ENCODE results near the gene ZFYVE28. TPM values are rescaled to one million over a fixed set of nuclear protein-coding genes. Genes with fewer than 3 reads are reported as not detected.
"Not testable (repeated sequence)": the region's sequence is repeated elsewhere in the genome, so short reads cannot be mapped to it uniquely, and the experiment has no call there.

ZFYVE28 gene
- total RNA-seq, 1 donor from 2014 or later, result 5.1 TPM

DNA sequence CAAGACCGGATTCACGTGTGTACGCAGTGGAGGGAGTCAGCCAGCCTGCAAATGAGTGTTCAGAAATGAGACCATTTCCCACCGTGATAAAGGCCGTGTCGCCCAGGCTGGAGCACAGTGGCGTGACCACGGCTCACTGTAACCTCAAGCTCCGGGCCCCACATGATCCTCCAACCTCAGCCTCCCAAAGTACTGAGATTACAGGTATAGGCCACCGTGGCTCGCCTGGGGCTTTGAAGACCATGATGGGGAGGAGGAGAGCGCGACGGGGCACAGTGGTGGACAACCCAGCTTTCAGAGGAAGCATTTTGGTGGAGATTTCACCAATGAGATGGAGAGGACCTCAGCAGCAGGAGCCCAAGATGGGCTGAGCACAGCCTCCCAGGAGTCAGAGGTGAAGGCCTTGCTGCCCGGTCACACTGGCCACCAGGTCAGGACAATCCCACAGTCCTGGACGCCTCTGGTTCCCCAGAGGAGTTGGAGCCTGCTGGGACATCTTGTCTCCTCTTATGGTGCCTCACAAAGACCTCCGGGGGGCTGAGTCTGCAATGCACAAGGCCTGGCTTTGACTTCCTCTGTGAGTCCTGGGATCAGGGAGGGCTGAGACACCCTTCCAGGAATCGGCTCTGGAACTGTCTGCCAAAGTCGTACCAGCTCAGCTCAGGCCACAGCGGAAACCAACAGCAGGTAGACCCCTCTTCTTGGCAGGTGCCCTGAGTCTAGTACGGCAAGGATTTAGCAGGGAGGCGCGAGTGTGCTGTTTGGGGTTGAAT lies 134.1 kb downstream of the ZFYVE28 start:
- no peak for DNase-seq (ENCODE audit: low spot score)
- no peak overlapping the region for H3K27ac Mint-ChIP-seq
- intact Hi-C loops (cut with micrococcal nuclease), result loop anchor here (10.0 kb wide), 1 partner anchor 50 kb away; no protein-coding TSS in a partner anchor
- H3K36me3 Mint-ChIP-seq (ENCODE audit: low read depth), result peaks cover 2% of the 10 kb centered on the region
- peaks cover 30% of the 10 kb centered on the region for H3K4me1 Mint-ChIP-seq (ENCODE audit: low read depth)
- H3K9me3 Mint-ChIP-seq, result no peaks in the 10 kb centered on the region
- no peak overlapping the region for H3K4me3 Mint-ChIP-seq
- no peaks in the 10 kb centered on the region for H3K27me3 Mint-ChIP-seq (ENCODE audit: insufficient read depth)

DNA sequence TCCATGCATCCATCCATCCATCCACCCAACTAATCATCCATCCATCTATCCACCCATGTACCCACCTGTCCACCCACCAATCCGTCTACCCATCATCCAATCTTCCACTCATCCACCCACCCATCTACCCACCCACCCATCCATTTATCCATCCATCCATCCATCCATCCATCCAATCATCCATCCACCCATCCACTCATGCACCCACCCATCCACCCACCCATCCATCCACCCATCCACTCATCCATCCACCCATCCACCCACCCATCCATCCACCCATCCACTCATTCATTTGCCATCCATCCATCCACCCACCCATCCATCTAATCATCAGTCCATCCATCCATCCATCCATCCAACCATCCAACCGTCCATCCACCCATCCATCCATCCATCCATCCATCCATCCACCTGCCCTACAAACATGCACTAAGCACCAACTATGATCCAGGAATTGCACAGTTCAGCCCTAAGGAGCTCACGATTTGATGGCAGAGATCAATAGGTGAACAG lies 135.2 kb downstream of the ZFYVE28 start:
- DNase-seq (ENCODE audit: low spot score), result no peak
- H3K4me3 Mint-ChIP-seq, result no peak overlapping the region
- peaks cover 30% of the 10 kb centered on the region for H3K4me1 Mint-ChIP-seq (ENCODE audit: low read depth)
- H3K9me3 Mint-ChIP-seq, result no peaks in the 10 kb centered on the region
- intact Hi-C loops (cut with micrococcal nuclease), result loop anchor here (2.0 to 10.0 kb wide), 3 partner anchors 20 to 130 kb away; partner anchors contain the start of gene MXD4
- no peaks in the 10 kb centered on the region for H3K27me3 Mint-ChIP-seq (ENCODE audit: insufficient read depth)
- peaks cover 2% of the 10 kb centered on the region for H3K36me3 Mint-ChIP-seq (ENCODE audit: low read depth)
- H3K27ac Mint-ChIP-seq, result no peak overlapping the region

DNA sequence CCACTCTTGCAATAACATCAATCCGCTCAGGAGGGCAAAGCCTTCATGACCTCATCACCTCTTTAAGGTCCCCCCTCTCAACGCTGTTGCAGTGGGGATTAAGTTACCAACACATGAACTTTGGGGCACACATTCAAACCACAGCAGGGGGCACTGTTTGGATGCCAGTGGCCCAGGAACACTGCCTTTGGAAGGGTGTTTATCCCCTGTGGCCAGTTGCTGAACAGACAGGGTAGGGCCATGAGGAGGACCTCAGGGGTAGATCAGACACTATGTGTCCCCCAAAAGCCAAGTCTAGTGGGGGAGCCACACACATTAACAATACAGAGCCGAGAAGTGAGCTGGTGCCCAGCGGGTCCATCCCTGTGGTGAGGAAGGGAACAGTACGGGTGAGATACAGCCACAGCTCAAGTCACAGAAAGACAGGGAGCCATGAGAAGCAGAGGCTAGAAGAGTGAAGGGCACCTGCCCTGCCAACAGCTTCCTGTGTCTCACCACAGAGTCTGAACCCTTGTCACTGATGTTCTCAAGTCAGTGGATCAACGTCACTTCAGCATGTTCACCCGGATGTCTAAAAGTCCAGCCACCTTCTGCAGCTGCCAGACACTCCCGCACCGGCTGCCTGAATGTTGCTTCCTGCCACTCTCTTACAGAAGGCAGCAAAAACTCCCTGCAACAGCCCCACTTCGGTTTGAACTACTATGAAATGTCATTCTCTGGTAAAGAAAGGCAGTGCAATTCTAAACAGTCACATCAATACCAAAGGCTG lies 136.7 kb downstream of the ZFYVE28 start:
- Mint-ChIP-seq H3K9me3 (no peaks in the 10 kb centered on the region), H3K27me3 (ENCODE audit: insufficient read depth) (no peaks in the 10 kb centered on the region)

DNA sequence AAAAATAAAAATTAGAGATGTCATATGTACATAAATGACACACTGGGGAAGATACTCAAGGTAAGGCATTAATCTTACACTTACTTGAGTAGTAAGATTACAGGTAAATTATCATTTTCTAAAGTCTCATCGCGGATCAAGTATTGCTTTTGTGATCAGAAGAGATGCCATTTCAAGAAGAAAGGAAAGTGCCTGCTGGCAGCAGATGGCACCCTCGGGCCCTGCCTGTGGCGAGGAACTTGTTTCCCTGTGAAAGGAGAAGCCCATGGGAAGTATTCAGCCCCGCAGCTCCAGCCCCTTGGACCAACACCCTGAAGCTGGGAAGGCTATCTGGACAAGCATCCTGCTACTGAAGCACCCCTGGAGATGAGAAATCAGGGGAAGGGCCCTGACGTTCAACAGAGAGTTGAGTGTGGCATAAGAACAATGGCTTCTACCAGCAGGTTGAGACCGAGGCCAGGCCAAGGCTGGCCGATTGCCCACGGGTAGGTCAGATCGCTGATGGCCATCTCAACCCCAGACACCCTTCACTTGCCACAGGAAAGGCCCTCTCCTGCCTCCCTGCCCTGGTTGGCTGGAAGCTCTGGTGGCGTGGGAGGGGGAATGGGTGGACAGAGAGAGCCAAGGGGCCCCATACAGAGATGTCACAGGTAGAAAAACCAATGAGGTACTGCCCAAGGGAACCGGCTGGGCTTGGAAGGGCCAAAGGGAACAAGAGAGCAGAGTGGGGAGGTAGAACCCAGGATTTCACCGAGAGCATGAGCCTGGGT lies 137.7 kb downstream of the ZFYVE28 start:
- H3K36me3 Mint-ChIP-seq (ENCODE audit: low read depth), result peaks cover 2% of the 10 kb centered on the region
- H3K4me3 Mint-ChIP-seq, result no peak overlapping the region
- no peak for DNase-seq (ENCODE audit: low spot score)
- peaks cover 30% of the 10 kb centered on the region for H3K4me1 Mint-ChIP-seq (ENCODE audit: low read depth)
- peak overlapping the region; percentile 90 for H3K27ac Mint-ChIP-seq
- H3K9me3 Mint-ChIP-seq, result no peaks in the 10 kb centered on the region
- intact Hi-C loops (cut with micrococcal nuclease), result loop anchor here (2.0 to 10.0 kb wide), 2 partner anchors 54 to 182 kb away; no protein-coding TSS in a partner anchor
- H3K27me3 Mint-ChIP-seq (ENCODE audit: insufficient read depth), result no peaks in the 10 kb centered on the region

More for the DNA sequence above, 136.7 kb downstream of the ZFYVE28 start:
- peak; percentile 74 for DNase-seq (ENCODE audit: low spot score)
- peak overlapping the region; percentile 90 for H3K27ac Mint-ChIP-seq
- H3K4me3 Mint-ChIP-seq, result peak overlapping the region; percentile 45
- peaks cover 2% of the 10 kb centered on the region for H3K36me3 Mint-ChIP-seq (ENCODE audit: low read depth)
- H3K4me1 Mint-ChIP-seq (ENCODE audit: low read depth), result peaks cover 30% of the 10 kb centered on the region
- intact Hi-C loops (cut with micrococcal nuclease), result loop anchor here (1.0 to 10.0 kb wide), 5 partner anchors 10 to 181 kb away; partner anchors contain the start of gene MXD4

DNA sequence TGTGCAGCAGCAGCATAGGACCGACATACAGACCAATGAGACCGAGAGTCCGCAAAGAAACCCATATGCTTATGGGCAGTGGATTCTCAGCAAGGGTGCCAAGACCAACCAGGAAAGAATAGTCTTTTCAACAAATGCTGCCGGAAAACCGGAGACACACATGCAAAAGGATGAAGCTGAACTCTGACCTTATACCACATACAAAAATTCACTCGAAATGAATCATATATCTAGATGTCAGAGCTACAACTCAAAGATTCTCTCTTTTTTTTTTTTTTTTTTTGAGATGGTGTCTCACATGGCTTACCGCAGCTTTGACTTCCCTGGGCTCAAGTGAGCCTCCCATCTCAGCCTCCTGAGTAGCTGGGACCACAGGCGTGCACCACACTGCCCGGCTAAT lies 140.5 kb downstream of the ZFYVE28 start:
- DNase-seq (ENCODE audit: low spot score), result no peak
- Mint-ChIP-seq H3K36me3 (ENCODE audit: low read depth) (peaks cover 2% of the 10 kb centered on the region), H3K9me3 (no peaks in the 10 kb centered on the region), H3K27ac (no peak overlapping the region), H3K4me1 (ENCODE audit: low read depth) (peaks cover 22% of the 10 kb centered on the region), H3K4me3 (no peak overlapping the region), H3K27me3 (ENCODE audit: insufficient read depth) (peaks cover 1% of the 10 kb centered on the region)
- intact Hi-C loops (cut with micrococcal nuclease), result no loop called here

DNA sequence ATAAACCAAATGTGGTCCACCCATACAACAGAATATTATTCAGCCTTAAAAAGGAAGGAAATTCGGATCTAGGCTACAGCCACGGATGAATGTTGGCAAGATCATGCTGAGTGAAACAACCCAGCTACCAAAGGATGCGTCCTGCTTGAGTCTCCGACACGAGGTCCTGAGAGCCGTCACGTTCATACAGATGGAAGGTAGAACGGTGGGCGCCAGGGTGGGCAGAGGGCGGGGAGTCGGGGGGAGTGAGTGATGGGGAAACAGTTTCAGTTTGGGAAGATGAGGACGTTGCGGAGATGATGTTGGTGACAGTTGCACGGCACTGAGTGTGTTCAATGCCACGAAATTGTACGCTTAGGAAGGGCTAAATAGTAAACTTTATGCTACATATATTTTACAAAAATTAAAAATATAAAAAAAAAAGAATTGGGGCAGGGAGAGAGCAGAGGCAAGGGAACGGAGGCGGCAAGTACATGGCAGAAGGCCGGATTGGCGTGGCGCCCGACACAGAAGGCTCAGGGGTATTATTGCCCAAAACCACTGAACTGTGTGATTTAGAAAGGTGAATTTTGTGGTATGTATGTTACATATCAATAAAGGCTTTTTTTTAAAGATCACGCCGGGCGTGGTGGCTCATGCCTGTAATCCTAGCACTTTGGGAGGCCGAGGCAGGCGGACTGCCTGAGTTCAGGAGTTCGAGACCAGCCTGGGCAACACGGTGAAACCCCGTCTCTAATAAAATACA lies 141.7 kb downstream of the ZFYVE28 start:
- intact Hi-C loops (cut with micrococcal nuclease), result no loop called here
- no peak for DNase-seq (ENCODE audit: low spot score)
- H3K27me3 Mint-ChIP-seq (ENCODE audit: insufficient read depth), result peaks cover 1% of the 10 kb centered on the region
- H3K36me3 Mint-ChIP-seq (ENCODE audit: low read depth), result no peaks in the 10 kb centered on the region
- peaks cover 10% of the 10 kb centered on the region for H3K4me1 Mint-ChIP-seq (ENCODE audit: low read depth)
- no peak overlapping the region for H3K27ac Mint-ChIP-seq
- H3K9me3 Mint-ChIP-seq, result no peaks in the 10 kb centered on the region
- no peak overlapping the region for H3K4me3 Mint-ChIP-seq

DNA sequence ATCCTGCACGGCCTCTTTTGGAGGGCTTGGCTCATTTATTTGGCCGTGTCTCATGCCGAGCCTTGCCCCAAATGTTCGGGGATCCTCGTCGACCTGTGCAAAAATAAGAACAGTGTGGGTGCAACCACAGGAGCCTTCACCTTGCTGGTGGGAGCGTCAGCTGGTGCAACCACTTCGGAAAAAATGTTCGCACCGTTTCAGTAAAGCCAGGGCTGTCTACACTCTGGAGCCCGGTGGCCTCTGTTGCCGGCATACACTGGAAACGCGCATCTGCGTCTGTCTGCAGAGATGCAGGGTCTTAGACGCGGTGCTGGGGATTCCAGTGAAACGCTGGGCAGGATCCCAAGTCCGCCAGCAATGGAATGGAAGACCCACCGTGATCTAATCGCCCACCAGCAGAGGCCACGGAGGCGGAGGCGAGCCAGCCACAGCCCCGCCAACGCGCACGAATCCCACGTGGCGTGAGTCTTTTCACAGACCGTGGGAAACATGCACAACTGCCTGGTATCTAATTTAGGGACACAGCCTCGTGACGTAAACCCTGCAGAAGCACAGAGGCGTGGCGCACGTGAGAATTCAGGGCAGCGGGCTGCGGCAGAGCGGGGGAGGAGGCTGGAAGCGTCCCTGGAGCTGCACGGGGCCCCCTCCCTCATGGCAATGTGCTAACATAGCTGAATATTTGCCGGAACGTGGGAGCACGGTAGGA lies 142.7 kb downstream of the ZFYVE28 start:
- Mint-ChIP-seq H3K9me3 (no peaks in the 10 kb centered on the region), H3K4me3 (no peak overlapping the region), H3K27ac (no peak overlapping the region), H3K4me1 (ENCODE audit: low read depth) (no peaks in the 10 kb centered on the region), H3K27me3 (ENCODE audit: insufficient read depth) (peaks cover 1% of the 10 kb centered on the region), H3K36me3 (ENCODE audit: low read depth) (no peaks in the 10 kb centered on the region)
- intact Hi-C loops (cut with micrococcal nuclease), result no loop called here
- no peak for DNase-seq (ENCODE audit: low spot score)

DNA sequence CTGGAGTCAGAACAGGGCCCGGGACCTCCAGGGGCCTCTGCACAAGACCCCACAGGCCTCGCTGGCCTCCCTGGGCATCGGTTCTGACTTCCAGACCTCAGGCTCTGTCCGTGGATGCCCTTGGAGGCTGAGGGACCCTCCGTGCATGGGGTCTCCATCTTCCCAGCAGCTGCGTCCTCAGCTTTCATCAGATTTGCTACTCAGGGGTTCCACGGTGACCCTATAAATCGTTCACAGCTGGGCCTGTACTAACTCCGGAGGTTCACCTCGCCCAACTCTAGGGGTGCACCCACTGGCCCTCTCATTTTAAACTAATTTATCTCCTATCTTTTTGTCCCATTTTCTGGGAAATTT lies 143.4 kb downstream of the ZFYVE28 start:
- H3K27ac Mint-ChIP-seq; intact Hi-C loops (cut with micrococcal nuclease): not testable (repeated sequence)

DNA sequence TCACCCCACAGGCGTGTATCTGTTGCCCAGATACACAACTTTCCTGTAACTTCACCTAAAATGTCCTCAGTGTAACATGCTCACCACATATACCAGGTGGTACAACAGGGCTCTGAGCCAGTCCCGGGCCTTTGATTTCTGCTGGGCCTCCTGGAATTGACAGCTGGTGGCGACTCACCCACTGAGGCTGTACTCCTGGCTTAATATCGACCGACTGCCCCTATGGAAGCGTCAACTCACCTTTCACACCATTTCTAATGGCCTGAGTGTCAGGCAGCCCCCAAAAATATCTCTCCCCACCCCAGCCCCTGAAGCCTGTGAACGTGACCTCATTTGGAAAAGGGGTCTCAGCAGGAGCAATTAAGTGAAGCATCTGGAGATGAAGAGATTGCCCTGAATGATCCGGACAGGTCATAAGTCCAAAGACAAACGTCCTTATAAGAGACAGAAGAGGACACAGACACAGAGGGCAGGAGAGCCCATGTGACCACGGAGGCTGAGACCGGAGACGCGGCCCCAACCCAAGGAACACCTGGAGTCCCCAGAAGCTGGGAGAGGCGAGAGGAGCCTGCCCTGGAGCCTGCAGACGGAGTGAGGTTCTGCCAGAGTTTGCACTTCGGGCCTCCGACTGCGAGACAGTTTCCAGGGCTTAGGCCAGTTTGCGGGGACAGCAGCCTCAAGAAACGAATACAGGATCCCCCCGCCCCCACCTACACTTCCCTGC lies 144.0 kb downstream of the ZFYVE28 start:
- intact Hi-C loops (cut with micrococcal nuclease), result no loop called here
- Mint-ChIP-seq H3K27me3 (ENCODE audit: insufficient read depth) (peaks cover 1% of the 10 kb centered on the region), H3K36me3 (ENCODE audit: low read depth) (no peaks in the 10 kb centered on the region), H3K4me1 (ENCODE audit: low read depth) (no peaks in the 10 kb centered on the region), H3K27ac (no peak overlapping the region), H3K4me3 (no peak overlapping the region), H3K9me3 (no peaks in the 10 kb centered on the region)
- no peak for DNase-seq (ENCODE audit: low spot score)

More for the DNA sequence above, 143.4 kb downstream of the ZFYVE28 start:
- not testable (repeated sequence) for H3K4me1 Mint-ChIP-seq (ENCODE audit: low read depth); H3K36me3 Mint-ChIP-seq (ENCODE audit: low read depth); H3K27me3 Mint-ChIP-seq (ENCODE audit: insufficient read depth); H3K9me3 Mint-ChIP-seq; DNase-seq (ENCODE audit: low spot score); H3K4me3 Mint-ChIP-seq

DNA sequence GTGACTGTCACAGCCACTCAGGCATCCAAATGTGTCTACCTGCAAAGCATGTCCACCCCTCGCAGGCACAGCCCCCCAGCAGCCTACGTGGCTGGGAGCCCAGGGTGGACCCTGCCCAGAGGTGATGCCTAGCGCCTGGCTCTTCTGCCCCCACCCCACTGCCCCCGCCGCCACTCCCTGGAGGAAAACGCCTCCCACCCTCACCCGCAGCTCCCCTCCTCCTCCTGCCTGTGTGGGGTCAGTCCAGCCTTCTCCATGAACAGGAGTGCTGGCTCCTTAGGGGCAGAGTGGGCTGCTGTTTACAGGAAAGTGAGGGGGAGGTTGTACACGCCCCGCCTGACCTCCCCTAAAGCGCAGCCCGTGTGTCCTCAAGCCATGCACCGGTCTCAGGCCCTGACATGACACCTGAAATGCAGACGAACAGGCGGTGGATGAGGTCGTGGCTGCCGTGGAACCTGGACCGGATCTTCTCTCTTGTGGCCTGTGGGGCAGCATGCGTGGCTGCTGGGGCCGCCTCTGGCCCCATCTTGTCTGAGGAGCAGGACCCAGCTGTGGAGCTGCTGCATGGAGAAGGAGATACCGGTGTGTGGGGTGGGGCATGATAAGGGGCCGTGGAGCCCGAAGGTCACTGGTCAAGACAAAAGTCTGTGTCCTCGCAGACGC lies 144.7 kb downstream of the ZFYVE28 start:
- H3K4me3 Mint-ChIP-seq, result no peak overlapping the region

DNA sequence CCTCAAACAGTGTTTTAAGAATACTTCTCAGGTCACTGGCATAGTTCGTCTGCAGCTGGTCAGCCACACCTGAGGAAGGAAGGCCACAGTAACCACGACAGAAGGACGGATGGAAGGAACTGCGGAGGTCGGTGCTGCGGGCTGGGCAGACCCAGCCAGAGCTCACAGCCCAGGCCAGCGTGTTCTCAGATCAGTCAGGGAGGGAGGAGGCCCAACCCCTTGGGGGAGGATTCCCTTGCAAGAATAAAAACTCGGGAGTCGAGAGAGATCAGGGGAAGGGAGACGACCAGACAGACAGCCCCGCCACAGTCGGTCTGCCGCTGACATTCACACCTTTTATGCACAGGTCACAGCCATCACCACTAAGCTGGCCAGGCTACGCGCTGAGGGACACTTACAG lies 145.2 kb downstream of the ZFYVE28 start:
- H3K27ac Mint-ChIP-seq, result no peak overlapping the region
- DNase-seq (ENCODE audit: low spot score), result no peak
- intact Hi-C loops (cut with micrococcal nuclease), result no loop called here
- H3K4me3 Mint-ChIP-seq, result no peak overlapping the region
- H3K27me3 Mint-ChIP-seq (ENCODE audit: insufficient read depth), result peaks cover 1% of the 10 kb centered on the region
- no peaks in the 10 kb centered on the region for H3K9me3 Mint-ChIP-seq
- no peaks in the 10 kb centered on the region for H3K36me3 Mint-ChIP-seq (ENCODE audit: low read depth)
- no peaks in the 10 kb centered on the region for H3K4me1 Mint-ChIP-seq (ENCODE audit: low read depth)

More for the DNA sequence above, 144.7 kb downstream of the ZFYVE28 start:
- Mint-ChIP-seq H3K36me3 (ENCODE audit: low read depth) (no peaks in the 10 kb centered on the region), H3K27ac (no peak overlapping the region), H3K27me3 (ENCODE audit: insufficient read depth) (peaks cover 1% of the 10 kb centered on the region), H3K4me1 (ENCODE audit: low read depth) (no peaks in the 10 kb centered on the region), H3K9me3 (no peaks in the 10 kb centered on the region)
- DNase-seq (ENCODE audit: low spot score), result no peak
- intact Hi-C loops (cut with micrococcal nuclease), result no loop called here

All from activated T-helper 1 cell treated with anti-CD3 and anti-CD28 coated beads, Interleukin-12 subunit alpha, Interleukin-12 subunit beta, Interleukin-2, Interleukin-4 antibody, amounts not matched to agents 30 ng/mL and 10 ng/mL and 1 ng/mL, durations not matched to agents 14 hours and 24 hours and 36 hours (primary cell).